HG03342 (cell line): Measurements from ENCODE around the gene CFAP65.

ENCODE experiments used
- ATAC-seq: cut with Tn5 transposase; IDR thresholded peaks from one replicate; pipeline ENCODE4 v1.9.1; 2021; ENCODE audit warnings: mild to moderate bottlenecking, moderate library complexity; ENCODE audit not compliant: unreplicated experiment

Gene CFAP65

GRCh38 chr2:219034823-219035222 is 6.5 kb downstream of the CFAP65 start:
- no peak for ATAC-seq

GRCh38 chr2:219032051-219032745 is 9.1 kb downstream of the CFAP65 start:
- no peak for ATAC-seq

GRCh38 chr2:219031005-219031738 is 10.1 kb downstream of the CFAP65 start:
- no peak for ATAC-seq

- ATAC-seq, result no peak
Measured at GRCh38 chr2:219030177-219030940, 11.0 kb downstream of the CFAP65 start.

- ATAC-seq, result peak; percentile 65
Measured at GRCh38 chr2:219029829-219030165, 11.5 kb downstream of the CFAP65 start.

- ATAC-seq, result no peak
Measured at GRCh38 chr2:219028996-219029828, 12.1 kb downstream of the CFAP65 start.

GRCh38 chr2:219028141-219028540 is 13.2 kb downstream of the CFAP65 start:
- no peak for ATAC-seq

GRCh38 chr2:219027511-219028055 is 13.7 kb downstream of the CFAP65 start:
- no peak for ATAC-seq

GRCh38 chr2:219026946-219027345 is 14.4 kb downstream of the CFAP65 start:
- no peak for ATAC-seq

GRCh38 chr2:219025637-219026585 is 15.4 kb downstream of the CFAP65 start:
- ATAC-seq, result no peak

- no peak for ATAC-seq
Measured at GRCh38 chr2:219024059-219024458, 17.3 kb downstream of the CFAP65 start.

- no peak for ATAC-seq
Measured at GRCh38 chr2:219023045-219023605, 18.2 kb downstream of the CFAP65 start.

- no peak for ATAC-seq
Measured at GRCh38 chr2:219022616-219023015, 18.7 kb downstream of the CFAP65 start.

- no peak for ATAC-seq
Measured at GRCh38 chr2:219022041-219022440, 19.3 kb downstream of the CFAP65 start.

- no peak for ATAC-seq
Measured at GRCh38 chr2:219021591-219021990, 19.7 kb downstream of the CFAP65 start.

- ATAC-seq, result no peak
Measured at GRCh38 chr2:219020604-219021365, 20.5 kb downstream of the CFAP65 start.

- no peak for ATAC-seq
Measured at GRCh38 chr2:219019436-219019835, 21.9 kb downstream of the CFAP65 start.

- ATAC-seq, result no peak
Measured at GRCh38 chr2:219018726-219019125, 22.6 kb downstream of the CFAP65 start.
